ENCODE results near the gene RHOBTB3.

The RHOBTB3 gene

DNA sequence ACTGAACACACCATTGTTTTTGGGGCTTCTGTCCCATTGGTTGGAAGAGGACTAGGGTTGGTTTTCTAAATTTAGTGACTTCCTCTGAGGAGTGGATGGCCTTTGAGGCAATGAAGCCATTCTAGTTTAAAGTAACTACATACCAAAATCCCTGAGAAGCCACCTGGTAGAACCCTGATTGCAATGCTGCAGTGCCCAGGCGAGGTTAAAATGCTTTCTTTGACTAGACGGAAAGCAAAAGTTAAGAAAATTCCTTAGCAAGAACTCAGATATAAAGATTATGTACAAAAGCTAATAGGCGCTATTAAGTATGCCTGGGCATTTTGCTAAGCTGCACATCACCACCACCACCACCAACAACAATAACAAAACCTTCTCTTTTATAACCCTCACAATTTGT is 70.8 kb downstream of the RHOBTB3 start (continued):
- no peak for TF ChIP-seq TSHZ2 (CRISPR knock-in tag; IDR thresholded peaks at IDR 0.05)
- TF ChIP-seq ZNF565 (CRISPR knock-in tag; conservative IDR thresholded peaks at IDR 0.05; ENCODE audit: low read depth): no peak
- no peak for TF ChIP-seq CSDC2 (CRISPR knock-in tag; IDR thresholded peaks at IDR 0.05)

GRCh38 chr5:95803271-95804148 is 72.4 kb downstream of the RHOBTB3 start:
- ATAC-seq: no peak

DNA sequence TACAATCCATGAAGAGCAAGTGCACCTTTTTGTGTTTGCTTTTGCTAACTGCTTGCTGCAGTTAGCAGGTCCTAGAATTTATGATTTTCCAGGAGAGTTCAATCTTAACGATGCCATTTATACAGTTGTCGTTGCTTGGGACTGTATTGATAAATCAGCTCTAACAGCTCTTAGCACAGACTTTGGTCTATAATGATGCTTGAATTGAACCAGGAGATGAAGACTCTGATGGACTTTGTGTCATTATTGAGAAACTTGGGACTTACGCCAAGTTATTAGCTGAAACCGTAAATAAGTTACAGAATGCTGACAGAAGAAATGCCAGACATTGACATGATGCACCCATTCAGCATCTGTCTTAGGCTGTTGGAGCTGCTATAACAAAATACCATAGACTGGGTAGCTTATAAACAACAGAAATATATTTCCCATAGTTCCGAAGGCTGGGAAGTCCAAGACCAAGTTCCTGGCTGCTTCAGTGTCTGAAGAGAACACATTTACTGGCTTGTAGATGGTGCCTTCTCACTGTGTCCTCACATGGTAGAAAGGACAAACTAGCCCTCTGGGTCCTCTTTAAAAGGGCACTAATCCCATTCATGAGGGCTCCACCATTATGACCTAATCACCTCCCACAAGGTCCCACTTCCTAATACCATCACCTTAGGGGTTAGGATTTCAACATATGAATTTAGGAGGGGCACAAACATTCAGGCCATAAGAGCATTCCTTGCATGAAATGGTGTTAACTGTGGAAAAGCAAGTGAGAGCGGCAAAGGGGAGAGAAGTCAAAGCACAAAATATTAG is 73.8 kb downstream of the RHOBTB3 start:
- no peak for ATAC-seq
- TF ChIP-seq ZNF565 (CRISPR knock-in tag; conservative IDR thresholded peaks at IDR 0.05; ENCODE audit: low read depth) (no peak), OSR1 (CRISPR knock-in tag; IDR thresholded peaks at IDR 0.05) (no peak), ZFP30 (CRISPR knock-in tag; IDR thresholded peaks at IDR 0.05) (no peak), RARB (CRISPR knock-in tag; IDR thresholded peaks at IDR 0.05) (no peak), CSRNP3 (CRISPR knock-in tag; IDR thresholded peaks at IDR 0.05) (no peak), TCF4 (CRISPR knock-in tag; IDR thresholded peaks at IDR 0.05; ENCODE audit: borderline replicate concordance) (no peak), TOX (CRISPR knock-in tag; IDR thresholded peaks at IDR 0.05; ENCODE audit: borderline replicate concordance) (no peak), ARNTL (CRISPR knock-in tag; IDR thresholded peaks at IDR 0.05; ENCODE audit: borderline replicate concordance, low read depth) (no peak), POU6F1 (CRISPR knock-in tag; IDR thresholded peaks at IDR 0.05; ENCODE audit: borderline replicate concordance, low read depth) (no peak), ZNF70 (CRISPR knock-in tag; IDR thresholded peaks at IDR 0.05) (no peak), GLIS3 (CRISPR knock-in tag; IDR thresholded peaks at IDR 0.05) (no peak), ZC3H10 (CRISPR knock-in tag; IDR thresholded peaks at IDR 0.05) (no peak), ZFP3 (CRISPR knock-in tag; IDR thresholded peaks at IDR 0.05) (no peak), BACH2 (CRISPR knock-in tag; IDR thresholded peaks at IDR 0.05; ENCODE audit: borderline replicate concordance) (no peak), ZNF8 (CRISPR knock-in tag; IDR thresholded peaks at IDR 0.05) (no peak), PATZ1 (CRISPR knock-in tag; IDR thresholded peaks at IDR 0.05; ENCODE audit: borderline replicate concordance) (no peak), SNAI2 (CRISPR knock-in tag; IDR thresholded peaks at IDR 0.05) (no peak)

More at GRCh38 chr5:95803271-95804148, 72.4 kb downstream of the RHOBTB3 start:
- TF ChIP-seq GLIS3 (CRISPR knock-in tag; IDR thresholded peaks at IDR 0.05) (no peak), ARNTL (CRISPR knock-in tag; IDR thresholded peaks at IDR 0.05; ENCODE audit: borderline replicate concordance, low read depth) (no peak), ZNF8 (CRISPR knock-in tag; IDR thresholded peaks at IDR 0.05) (no peak), PATZ1 (CRISPR knock-in tag; IDR thresholded peaks at IDR 0.05; ENCODE audit: borderline replicate concordance) (no peak), TOX (CRISPR knock-in tag; IDR thresholded peaks at IDR 0.05; ENCODE audit: borderline replicate concordance) (no peak), POU6F1 (CRISPR knock-in tag; IDR thresholded peaks at IDR 0.05; ENCODE audit: borderline replicate concordance, low read depth) (no peak)

Measured in SK-N-SH treated with all-trans-retinoic acid at 6 μM for 48 hours (cell line).